ENCODE results near the gene SYTL3.

DNA sequence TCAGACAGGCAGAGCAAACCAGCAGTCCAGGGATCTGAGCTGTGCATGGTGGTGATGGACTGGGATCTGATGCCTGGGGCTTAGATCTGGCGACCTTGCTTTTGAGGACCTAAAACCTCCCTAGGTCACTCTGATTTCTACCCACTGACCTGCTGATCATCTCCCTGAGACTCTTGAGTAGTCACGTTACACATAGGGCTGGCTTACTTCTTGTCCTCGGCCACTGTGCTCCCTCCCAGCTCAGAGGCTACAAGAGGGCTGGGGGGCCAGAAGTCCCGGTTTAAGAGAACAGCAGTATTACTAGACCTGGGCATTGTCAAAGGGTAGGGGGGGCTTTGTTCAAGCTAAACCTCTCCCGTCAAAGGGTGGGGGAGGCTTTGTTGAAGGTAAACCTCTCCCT, 10.8 kb upstream of the SYTL3 start:
- TF ChIP-seq, protein P1, sequence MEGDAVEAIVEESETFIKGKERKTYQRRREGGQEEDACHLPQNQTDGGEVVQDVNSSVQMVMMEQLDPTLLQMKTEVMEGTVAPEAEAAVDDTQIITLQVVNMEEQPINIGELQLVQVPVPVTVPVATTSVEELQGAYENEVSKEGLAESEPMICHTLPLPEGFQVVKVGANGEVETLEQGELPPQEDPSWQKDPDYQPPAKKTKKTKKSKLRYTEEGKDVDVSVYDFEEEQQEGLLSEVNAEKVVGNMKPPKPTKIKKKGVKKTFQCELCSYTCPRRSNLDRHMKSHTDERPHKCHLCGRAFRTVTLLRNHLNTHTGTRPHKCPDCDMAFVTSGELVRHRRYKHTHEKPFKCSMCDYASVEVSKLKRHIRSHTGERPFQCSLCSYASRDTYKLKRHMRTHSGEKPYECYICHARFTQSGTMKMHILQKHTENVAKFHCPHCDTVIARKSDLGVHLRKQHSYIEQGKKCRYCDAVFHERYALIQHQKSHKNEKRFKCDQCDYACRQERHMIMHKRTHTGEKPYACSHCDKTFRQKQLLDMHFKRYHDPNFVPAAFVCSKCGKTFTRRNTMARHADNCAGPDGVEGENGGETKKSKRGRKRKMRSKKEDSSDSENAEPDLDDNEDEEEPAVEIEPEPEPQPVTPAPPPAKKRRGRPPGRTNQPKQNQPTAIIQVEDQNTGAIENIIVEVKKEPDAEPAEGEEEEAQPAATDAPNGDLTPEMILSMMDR (conservative IDR thresholded peaks at IDR 0.05; ENCODE audit: low read depth, low read length): no peak
- TF ChIP-seq EZH2 (IDR thresholded peaks at IDR 0.05; ENCODE audit: low read length, unreplicated experiment): no peak
- TF ChIP-seq EZH2phosphoT487 (IDR thresholded peaks at IDR 0.05; ENCODE audit: borderline replicate concordance, low read length): no peak

Data from PC-3 (cell line).